Measurements from ENCODE around the gene AP2S1.
"Not testable (repeated sequence)": the region's sequence is repeated elsewhere in the genome, so short reads cannot be mapped to it uniquely, and the experiment has no call there.

AP2S1 gene

DNA sequence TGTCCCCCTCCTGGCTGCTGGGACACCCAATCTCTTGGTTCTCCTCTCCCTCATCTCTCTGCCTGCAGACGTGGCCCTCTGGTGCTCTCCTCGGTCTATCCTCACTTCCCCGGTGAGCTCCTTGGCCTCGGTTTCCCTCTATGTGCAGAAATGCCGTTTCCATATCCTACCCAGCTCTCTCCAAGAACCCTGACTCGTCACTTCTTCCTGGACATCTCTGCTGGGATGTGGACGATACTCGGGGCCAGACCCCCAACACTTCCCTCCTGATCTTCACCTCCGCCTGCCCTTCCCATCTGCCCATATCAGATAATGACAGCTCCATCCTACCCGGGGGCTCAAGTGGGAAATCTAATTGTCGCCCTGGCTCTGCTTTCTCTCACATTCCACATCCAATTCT is 7.9 kb downstream of the AP2S1 start:
- Mint-ChIP-seq H3K27ac (no peak overlapping the region), H3K4me1 (peaks cover 9% of the 10 kb centered on the region), H3K4me3 (no peak overlapping the region), H3K36me3 (peaks cover 29% of the 10 kb centered on the region), H3K9me3 (no peaks in the 10 kb centered on the region), H3K27me3 (no peaks in the 10 kb centered on the region)
- no peak for DNase-seq
- CTCF ChIA-PET, result interaction anchor here (0.8 to 9.8 kb wide), 2 partner anchors 85 to 91 kb away, joined by 5 to 124 read pairs; no protein-coding TSS in a partner anchor

DNA sequence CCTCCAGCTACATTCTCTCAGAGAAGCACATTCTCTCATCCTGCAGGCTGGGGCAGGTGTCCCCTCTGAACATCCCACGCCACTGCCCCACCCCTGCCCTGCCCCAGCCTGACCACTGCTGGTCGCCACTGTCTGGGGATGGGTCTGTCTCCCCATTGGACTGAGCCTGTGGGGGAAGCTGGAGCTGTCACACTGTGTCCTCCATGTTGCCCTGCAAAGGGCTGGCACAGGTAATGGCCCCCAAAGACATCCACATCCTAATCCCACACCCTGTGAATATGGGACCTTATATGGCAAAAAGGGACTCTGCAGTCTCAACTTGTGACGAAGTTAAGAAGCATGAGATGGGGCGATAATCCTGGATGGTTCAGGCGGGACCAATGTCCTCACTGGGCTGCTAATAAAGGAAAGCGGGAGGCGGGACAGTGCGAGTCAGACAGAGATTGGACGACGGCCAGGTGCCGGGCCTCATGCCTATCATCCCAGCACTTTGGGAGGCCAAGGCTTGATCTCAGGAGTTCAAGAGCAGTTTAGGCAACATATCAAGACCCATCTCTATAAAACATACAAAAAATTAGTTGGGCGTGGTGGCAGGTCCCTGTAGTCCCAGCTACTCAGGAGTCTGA is 9.1 kb downstream of the AP2S1 start:
- H3K36me3 Mint-ChIP-seq, result peaks cover 26% of the 10 kb centered on the region

DNA sequence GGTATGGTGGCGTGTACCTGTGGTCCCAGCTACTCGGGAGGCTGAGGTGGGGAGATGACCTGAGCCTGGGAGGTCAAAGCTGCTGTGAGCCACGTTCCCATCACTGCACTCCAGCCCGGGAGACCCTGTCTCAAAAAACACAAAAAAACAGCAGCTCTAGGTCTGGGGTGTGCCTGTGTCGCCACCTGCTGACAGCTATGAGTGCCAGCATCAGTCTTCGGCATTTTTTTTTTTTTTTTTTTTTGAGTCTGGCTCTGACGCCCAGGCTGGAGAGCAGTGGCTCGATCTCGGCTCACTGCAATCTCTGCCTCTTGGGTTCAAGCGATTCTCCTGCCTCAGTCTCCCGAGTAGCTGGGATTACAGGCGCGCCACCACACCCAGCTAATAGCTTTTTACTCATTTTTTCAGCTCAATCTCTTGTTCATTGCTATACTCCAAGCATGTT is 10.1 kb downstream of the AP2S1 start:
- no peaks in the 10 kb centered on the region for H3K27me3 Mint-ChIP-seq
- no peaks in the 10 kb centered on the region for H3K9me3 Mint-ChIP-seq
- DNase-seq, result peak; percentile 73
- H3K36me3 Mint-ChIP-seq, result peaks cover 25% of the 10 kb centered on the region
- CTCF ChIA-PET, result interaction anchor here (0.7 to 9.8 kb wide), 26 partner anchors 9 to 228 kb away, joined by 3 to 124 read pairs (median 5); partner anchors contain the start of genes AP2S1 and SLC1A5
- no peak overlapping the region for H3K27ac Mint-ChIP-seq
- no peak overlapping the region for H3K4me3 Mint-ChIP-seq
- peaks cover 4% of the 10 kb centered on the region for H3K4me1 Mint-ChIP-seq

More for the DNA sequence above, 9.1 kb downstream of the AP2S1 start:
- Mint-ChIP-seq H3K4me1 (peaks cover 6% of the 10 kb centered on the region), H3K4me3 (no peak overlapping the region), H3K9me3 (no peaks in the 10 kb centered on the region), H3K27ac (no peak overlapping the region), H3K27me3 (no peaks in the 10 kb centered on the region)
- CTCF ChIA-PET, result interaction anchor here (1.0 to 9.8 kb wide), 12 partner anchors 18 to 172 kb away, joined by 4 to 124 read pairs (median 9); no protein-coding TSS in a partner anchor
- no peak for DNase-seq

DNA sequence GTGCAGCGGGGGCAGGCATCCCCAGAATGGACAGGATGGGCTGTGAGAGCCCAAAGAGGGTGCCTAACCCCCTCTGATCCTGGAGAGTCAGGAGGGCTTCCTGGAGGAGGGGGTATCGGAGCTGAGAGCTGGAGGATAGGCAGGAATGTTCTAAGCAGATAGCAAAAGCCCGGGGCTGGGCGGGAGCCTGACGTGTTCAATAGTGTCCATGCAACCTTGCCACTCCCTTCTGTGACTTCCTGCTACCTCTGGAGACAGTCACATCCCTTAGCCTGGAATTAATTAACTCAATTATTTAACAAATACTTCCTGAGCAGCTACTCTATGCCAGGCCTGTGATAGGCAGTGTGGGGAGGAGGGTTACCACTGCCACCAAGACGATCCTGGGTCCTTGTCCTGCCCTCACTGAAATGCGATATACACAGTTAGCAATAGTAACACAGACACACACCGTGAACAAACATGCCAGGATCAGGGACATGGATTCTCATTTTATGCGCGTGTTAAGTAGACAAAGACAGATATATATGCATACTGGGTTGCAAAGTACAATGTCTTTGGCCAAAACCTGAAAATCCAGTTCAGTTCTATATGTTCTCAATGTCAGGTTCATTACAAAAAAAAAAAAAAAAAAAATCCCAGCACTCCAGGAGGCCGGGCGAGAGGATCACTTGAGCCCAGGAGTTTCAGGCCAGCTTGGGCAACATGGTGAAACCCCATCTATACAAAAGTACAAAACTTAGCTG is 10.7 kb downstream of the AP2S1 start:
- Mint-ChIP-seq H3K9me3 (no peaks in the 10 kb centered on the region), H3K4me1 (peaks cover 4% of the 10 kb centered on the region), H3K27me3 (no peaks in the 10 kb centered on the region), H3K4me3 (no peak overlapping the region), H3K36me3 (peaks cover 25% of the 10 kb centered on the region), H3K27ac (peak overlapping the region; percentile 14)
- CTCF ChIA-PET, result interaction anchor here (0.8 to 9.8 kb wide), 23 partner anchors 9 to 228 kb away, joined by 3 to 124 read pairs (median 6); partner anchors contain the start of genes AP2S1 and SLC1A5
- no peak for DNase-seq

GRCh38 chr19:46838160-46838559 is 12.5 kb downstream of the AP2S1 start:
- CTCF ChIA-PET, result interaction anchor here (7.0 to 9.8 kb wide), 2 partner anchors 80 to 86 kb away, joined by 83 to 124 read pairs; no protein-coding TSS in a partner anchor
- Mint-ChIP-seq H3K27me3 (no peaks in the 10 kb centered on the region), H3K9me3 (no peaks in the 10 kb centered on the region), H3K4me3 (no peak overlapping the region), H3K36me3 (peaks cover 20% of the 10 kb centered on the region), H3K4me1 (peaks cover 4% of the 10 kb centered on the region), H3K27ac (no peak overlapping the region)
- no peak for DNase-seq

GRCh38 chr19:46834984-46835383 is 15.7 kb downstream of the AP2S1 start:
- H3K36me3 Mint-ChIP-seq, result peaks cover 11% of the 10 kb centered on the region
- no peaks in the 10 kb centered on the region for H3K4me1 Mint-ChIP-seq
- peaks cover 6% of the 10 kb centered on the region for H3K27me3 Mint-ChIP-seq
- H3K4me3 Mint-ChIP-seq, result no peak overlapping the region
- H3K27ac Mint-ChIP-seq, result no peak overlapping the region
- no peak for DNase-seq
- H3K9me3 Mint-ChIP-seq, result no peaks in the 10 kb centered on the region
- CTCF ChIA-PET, result interaction anchor here (2.2 kb wide), 1 partner anchor 78 kb away, joined by 10 read pairs; no protein-coding TSS in a partner anchor

DNA sequence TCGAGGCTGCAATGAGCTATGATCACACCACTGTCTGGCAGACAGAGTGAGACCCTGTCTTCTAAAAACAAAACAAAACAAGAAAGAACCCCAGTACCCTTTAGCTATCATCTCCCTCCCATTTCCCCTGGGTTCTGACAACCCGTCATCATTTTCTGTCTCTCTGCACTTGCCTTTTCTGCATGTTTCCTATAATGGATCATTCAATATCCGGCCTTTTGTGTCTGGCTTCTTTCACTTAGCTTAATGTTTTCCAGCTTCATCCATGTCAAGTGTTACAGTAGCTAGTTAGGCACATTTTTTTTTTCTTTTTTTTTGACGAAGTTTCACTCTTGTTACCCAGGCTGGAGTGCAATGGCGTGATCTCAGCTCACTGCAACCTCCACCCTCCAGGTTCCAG is 16.5 kb downstream of the AP2S1 start:
- DNase-seq, result no peak
- no peak overlapping the region for H3K27ac Mint-ChIP-seq
- CTCF ChIA-PET, result interaction anchor here (1.2 to 2.2 kb wide), 2 partner anchors 77 to 80 kb away, joined by 4 to 10 read pairs; no protein-coding TSS in a partner anchor
- no peak overlapping the region for H3K4me3 Mint-ChIP-seq
- H3K4me1 Mint-ChIP-seq, result no peaks in the 10 kb centered on the region
- H3K27me3 Mint-ChIP-seq, result peaks cover 9% of the 10 kb centered on the region
- H3K9me3 Mint-ChIP-seq, result no peaks in the 10 kb centered on the region
- H3K36me3 Mint-ChIP-seq, result peaks cover 9% of the 10 kb centered on the region

DNA sequence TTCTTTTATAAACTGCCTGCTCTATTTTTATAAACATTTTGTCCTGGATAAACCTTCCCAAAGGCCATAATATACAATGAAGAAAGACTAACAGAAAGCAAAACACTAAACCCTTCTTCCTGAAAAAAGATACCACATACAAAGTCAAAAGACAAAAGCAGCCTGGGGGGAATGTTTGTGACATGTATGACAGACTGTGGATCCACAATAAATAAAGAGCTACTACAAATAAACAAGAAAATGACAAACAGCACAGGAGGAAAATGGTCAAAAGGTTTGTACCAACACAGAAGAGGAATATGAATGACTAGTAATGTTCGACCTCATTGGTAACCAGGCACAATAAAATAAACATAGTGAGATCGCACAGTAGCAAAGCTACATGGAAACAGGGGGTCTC is 19.8 kb downstream of the AP2S1 start:
- H3K4me3 Mint-ChIP-seq, result no peak overlapping the region
- CTCF ChIA-PET, result interaction anchor here (0.6 to 3.7 kb wide), 3 partner anchors 9 to 76 kb away, joined by 4 to 19 read pairs (median 8); no protein-coding TSS in a partner anchor

GRCh38 chr19:46828484-46828883 is 22.2 kb downstream of the AP2S1 start:
- Mint-ChIP-seq H3K27me3 (peaks cover 15% of the 10 kb centered on the region), H3K36me3 (no peaks in the 10 kb centered on the region), H3K4me3 (no peak overlapping the region), H3K9me3 (no peaks in the 10 kb centered on the region), H3K27ac (no peak overlapping the region), H3K4me1 (peaks cover 14% of the 10 kb centered on the region)
- no peak for DNase-seq
- CTCF ChIA-PET, result interaction anchor here (0.6 to 1.9 kb wide), 3 partner anchors 36 to 75 kb away, joined by 3 to 6 read pairs (median 5); no protein-coding TSS in a partner anchor

More for the DNA sequence above, 19.8 kb downstream of the AP2S1 start:
- Mint-ChIP-seq H3K27ac (no peak overlapping the region), H3K36me3 (no peaks in the 10 kb centered on the region), H3K4me1 (no peaks in the 10 kb centered on the region), H3K9me3 (no peaks in the 10 kb centered on the region), H3K27me3 (peaks cover 9% of the 10 kb centered on the region)
- no peak for DNase-seq

DNA sequence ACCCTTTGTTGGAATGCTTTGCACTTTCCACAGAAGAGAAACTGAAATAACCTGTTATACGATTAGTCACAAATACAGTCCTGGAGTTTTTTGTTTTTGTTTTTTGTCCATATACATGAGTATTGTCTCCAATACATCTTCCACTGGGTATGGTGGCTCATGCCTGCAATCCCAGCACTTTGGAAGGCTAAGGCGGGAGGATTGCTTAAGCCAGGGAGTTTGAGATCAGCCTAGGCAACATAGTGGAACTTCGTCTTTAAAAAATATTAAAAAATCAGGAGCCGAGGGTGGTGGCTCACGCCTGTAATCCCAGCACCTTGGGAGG is 25.0 kb downstream of the AP2S1 start:
- CTCF ChIA-PET, result interaction anchor here (1.6 to 2.0 kb wide), 2 partner anchors 15 to 72 kb away, joined by 6 to 9 read pairs; no protein-coding TSS in a partner anchor
- Mint-ChIP-seq H3K9me3 (no peaks in the 10 kb centered on the region), H3K4me3 (no peak overlapping the region), H3K36me3 (no peaks in the 10 kb centered on the region), H3K4me1 (peaks cover 33% of the 10 kb centered on the region), H3K27ac (no peak overlapping the region), H3K27me3 (peaks cover 10% of the 10 kb centered on the region)
- DNase-seq, result no peak

DNA sequence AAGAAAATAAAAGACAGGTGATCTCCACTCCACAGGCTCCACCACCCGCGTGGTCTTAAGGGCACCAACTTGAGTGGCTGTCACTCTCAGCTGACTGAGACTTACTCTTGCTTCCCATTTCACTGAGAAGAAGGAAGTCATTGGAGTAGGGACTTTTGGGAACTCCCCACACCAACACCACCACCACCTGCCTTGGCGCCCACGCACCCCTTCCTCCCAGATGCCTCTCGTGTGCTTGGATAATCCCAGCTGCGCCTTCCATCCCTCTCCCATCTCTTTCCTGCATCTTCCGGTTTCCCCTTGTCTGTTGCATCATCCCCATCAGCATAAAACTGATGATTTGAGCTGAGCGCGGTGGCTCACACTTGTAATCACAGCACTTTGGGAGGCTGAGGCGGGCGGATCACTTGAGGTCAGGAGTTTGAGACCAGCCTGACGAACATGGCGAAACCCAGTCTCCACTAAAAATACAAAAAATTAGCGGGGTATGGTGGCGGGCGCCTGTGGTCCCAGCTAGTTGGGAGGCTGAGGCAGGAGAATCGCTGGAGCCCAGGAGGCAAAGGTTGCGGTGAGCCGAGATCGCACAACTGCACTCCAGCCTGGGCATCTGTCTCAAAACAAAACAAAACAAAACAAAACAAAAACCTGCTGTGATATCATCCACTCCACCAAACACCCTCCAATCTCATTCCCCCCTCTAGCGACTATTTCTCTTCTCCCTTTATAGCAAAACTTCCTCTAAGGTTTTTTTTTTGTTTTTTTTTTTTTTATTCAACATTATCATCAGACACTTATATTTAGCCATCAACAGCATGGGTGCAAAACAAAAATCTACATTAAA is 25.5 kb downstream of the AP2S1 start:
- DNase-seq, result no peak
- CTCF ChIA-PET, result interaction anchor here (0.7 to 4.7 kb wide), 6 partner anchors 15 to 334 kb away, joined by 3 to 32 read pairs (median 4); no protein-coding TSS in a partner anchor
- peaks cover 39% of the 10 kb centered on the region for H3K4me1 Mint-ChIP-seq
- H3K27ac Mint-ChIP-seq, result no peak overlapping the region
- H3K4me3 Mint-ChIP-seq, result no peak overlapping the region
- H3K9me3 Mint-ChIP-seq, result no peaks in the 10 kb centered on the region
- H3K36me3 Mint-ChIP-seq, result no peaks in the 10 kb centered on the region
- peaks cover 10% of the 10 kb centered on the region for H3K27me3 Mint-ChIP-seq

DNA sequence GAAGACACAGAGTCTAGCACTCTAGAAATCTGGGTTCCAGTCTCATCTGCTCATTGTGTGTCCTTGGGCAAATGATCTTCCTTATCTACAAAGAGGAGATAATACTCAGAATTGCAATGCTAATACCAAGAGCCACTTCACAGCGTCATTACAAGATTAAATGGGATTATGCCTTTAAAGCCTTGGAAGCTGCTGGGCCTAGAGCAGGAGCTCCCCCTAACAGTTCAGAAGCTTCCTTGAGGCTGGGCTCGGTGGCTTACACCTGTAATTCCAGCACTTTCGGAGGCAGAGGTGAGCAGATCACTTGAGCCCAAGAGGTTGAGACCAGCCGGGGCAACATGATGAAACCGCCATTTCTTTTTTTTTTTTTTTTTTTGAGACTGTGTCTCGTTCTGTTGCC is 27.6 kb downstream of the AP2S1 start:
- Mint-ChIP-seq H3K4me1 (peaks cover 53% of the 10 kb centered on the region), H3K9me3 (no peaks in the 10 kb centered on the region), H3K4me3 (no peak overlapping the region), H3K36me3 (no peaks in the 10 kb centered on the region), H3K27ac (peak overlapping the region; percentile 58), H3K27me3 (peaks cover 6% of the 10 kb centered on the region)
- DNase-seq, result no peak
- CTCF ChIA-PET, result interaction anchor here (0.7 to 4.7 kb wide), 4 partner anchors 17 to 168 kb away, joined by 4 to 32 read pairs (median 6); no protein-coding TSS in a partner anchor

DNA sequence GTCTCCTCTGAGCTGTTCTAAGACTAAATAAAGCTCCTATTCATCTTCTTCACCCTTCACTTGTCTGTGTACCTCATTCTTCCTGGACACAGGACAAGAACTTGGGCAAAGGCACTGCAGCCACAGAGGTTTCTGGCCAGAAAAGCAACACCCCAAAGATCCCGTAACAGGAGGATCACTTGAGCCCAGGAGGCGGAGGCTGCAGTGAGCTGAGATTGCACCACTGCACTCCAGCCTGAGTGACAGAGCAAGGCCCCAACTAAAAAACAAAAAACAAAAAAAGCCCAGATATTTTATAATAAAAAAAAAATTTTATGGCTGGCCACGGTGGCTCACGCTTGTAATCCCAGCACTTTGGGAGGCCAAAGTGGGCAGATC is 28.2 kb downstream of the AP2S1 start:
- not testable (repeated sequence) for H3K9me3 Mint-ChIP-seq, H3K27me3 Mint-ChIP-seq, H3K36me3 Mint-ChIP-seq, DNase-seq, H3K4me3 Mint-ChIP-seq
- peaks cover 53% of the 10 kb centered on the region for H3K4me1 Mint-ChIP-seq
- CTCF ChIA-PET, result interaction anchor here (0.7 to 4.7 kb wide), 6 partner anchors 31 to 70 kb away, joined by 4 to 32 read pairs (median 10); partner anchors contain the start of gene SLC1A5
- peak overlapping the region; percentile 90 for H3K27ac Mint-ChIP-seq

Measured in activated naive CD4-positive, alpha-beta T cell treated with anti-CD3 and anti-CD28 coated beads, Interleukin-2, amount 10 ng/mL, durations not matched to agents 7 days and 5 days (primary cell).